NCI-H2029 treated with DMSO at 0.1 percent for 48 hours (cell line): ENCODE results near the gene SAMD1.

Experiments
- DNase-seq: peaks from one replicate; lab custom pipeline; 2025; lab: John Stamatoyannopoulos, UW

The SAMD1 gene

DNA sequence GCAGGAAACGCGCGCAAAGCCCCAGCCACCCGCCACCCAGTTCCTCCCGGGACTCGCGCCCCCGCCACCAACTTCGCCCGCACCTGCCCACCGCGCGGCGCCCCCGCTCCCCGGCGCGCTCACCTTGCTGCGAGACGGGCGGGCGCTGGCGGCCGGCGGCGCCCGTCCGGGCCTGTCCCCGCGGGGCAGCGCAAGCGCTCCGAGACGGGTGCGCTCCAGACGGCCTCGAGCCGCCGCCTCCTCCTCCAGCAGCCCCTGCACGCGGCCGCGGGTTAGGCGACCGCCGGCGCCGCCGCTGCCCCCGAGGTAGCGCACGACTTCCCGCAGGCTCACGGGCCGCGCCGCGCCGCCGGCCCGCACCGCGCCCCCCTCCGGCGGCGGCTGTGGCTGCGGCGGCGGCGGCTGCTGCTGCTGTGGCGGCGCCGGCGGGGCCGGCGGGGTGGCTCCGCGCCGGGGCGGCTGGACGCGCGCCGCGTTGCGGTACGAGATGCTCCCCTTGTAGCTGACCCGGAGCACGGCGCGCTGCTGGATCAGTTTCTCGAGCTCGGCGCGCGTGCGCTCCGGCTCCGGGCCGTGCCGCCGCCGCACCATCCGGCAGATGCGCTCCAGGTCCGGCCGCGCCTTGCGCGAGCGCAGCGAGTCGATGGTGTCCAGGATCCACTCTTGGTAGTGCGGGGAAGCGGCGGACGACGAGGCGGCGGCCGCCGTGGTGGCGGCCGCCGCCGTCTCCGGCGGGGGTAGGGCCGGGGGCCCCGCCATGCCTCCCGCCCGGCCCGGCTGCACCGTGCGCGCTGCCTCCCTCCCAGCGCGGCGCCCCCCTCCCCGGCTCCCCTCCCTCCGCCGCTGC lies 666 bp downstream of the SAMD1 start:
- DNase-seq: no peak

DNA sequence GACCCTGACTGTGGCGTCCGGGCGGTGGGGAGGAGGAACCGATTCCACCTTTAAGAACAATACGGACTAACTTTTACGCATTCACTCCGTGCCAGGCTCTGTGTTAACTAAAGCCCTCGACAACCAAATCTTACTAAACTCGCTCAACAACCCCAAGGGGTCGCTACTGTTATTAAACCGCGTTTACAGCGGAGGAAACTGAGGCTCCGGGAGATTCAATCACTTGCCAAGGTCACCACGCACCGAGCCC lies 1.2 kb downstream of the SAMD1 start:
- DNase-seq: no peak

GRCh38 chr19:14088634-14089411 lies 1.7 kb downstream of the SAMD1 start:
- no peak for DNase-seq

DNA sequence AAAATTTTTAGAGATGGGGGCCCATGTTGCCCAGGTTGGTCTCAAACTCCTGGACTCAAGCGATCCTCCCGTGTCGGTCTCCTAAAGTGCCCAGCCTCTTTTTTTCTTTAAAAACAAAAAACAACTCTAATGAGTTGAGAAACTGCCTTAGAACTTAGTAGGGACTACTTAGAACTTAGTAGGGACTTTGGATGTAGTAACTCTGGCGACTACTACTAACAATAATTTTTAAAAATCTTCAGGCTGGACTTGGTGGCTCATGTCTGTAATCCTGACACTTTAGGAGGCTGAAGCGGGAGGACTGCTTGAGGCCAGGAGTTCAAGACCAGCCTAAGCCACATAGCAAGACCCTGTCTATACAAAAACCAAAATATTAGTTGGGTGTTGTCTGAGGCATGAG lies 4.5 kb downstream of the SAMD1 start:
- no peak for DNase-seq

DNA sequence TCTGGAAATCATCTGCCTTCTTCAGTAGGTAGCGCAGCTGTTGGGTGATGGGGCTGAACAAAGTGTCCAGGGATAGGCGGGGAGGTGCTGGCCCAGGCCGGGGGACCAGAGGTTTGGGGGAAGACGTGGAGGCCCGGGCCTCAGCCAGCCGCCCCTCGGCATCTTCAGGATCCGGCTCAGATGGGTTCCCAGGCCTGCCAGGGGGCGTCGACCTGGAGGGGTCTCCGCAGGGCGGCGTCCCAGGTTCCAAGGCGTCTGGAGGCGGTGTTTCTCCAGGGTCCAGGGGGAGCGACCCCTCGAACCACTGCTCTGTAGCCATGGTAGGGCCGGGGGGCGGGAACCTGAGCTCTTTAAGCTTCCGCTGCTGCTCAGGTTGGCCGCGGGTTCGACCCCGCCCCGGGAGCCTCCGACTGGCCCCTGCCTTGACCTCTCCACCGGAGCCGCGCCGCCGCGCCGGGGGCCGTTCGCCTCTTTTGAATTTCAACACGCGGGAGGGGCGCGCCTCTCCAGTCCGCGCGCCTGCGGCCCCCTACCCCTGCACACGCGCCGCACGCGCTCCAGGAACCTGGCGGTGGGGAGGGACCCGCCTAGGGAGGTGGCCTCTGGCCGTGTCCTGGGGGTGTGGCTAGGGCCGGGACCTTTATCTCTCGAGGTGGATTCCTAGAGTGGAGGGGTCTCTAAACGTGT lies 5.1 kb downstream of the SAMD1 start, which contains the start of gene C19orf67:
TSS of gene C19orf67 (minus strand) at position 475 of the 687 bp plus-strand sequence. CDS start at position 319, 156 bp downstream.
- DNase-seq: no peak

DNA sequence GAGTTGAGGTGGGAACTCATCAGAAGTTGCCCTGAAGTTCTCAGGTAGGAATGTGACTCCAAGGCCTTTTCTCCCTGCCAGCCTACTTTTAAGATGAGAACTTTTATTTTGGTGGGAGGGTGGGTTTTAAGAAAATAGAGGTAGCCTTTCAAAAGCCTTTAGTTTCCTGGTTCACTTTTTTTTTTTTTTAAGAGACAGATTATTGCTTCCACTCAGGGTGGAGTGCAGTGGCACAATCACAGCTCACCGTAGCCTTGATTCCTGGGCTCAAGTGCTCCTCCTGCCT lies 7.9 kb downstream of the SAMD1 start:
- no peak for DNase-seq

DNA sequence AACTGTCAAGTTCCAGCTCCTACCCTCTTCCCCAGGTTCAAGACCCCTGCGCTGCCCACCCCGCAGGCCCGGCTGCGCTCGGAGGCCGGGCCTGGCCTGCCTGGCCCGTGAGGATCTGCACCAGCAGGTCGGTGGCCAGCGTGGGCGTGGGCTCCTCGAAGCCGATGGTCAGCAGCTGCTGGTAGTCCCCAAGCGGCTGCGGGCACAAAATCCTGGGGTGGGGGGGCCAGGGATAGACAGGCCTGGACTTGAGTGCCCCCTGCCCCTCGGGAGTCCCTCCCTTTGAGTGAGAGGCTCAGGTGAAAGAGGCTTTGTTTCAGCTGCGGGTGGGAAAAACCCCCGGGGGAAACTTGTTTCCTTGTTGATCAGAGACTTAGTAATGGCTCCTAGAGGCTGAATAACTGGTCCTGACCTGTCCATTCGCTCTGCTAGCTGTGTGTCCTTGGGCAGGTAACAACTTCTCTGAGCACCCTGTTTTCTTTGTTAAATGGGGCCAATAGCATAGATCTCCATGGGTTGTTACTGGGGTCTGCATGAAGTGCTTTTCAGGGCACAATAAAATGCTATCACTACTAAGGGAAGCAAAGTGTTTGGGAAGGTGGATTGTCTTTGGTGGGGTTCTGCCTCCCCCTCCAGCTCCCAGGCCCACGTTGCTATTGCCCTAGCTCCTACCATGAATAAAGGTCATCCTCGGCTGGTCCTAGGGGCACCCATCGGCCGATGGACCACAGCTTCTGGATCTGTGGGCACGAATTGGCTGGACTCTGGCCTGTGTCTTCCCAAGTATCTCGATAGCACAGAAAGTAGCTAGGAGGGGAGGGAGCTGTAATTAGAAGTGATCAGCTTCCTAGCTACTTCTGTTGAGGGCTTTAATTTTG lies 8.5 kb downstream of the SAMD1 start:
- no peak for DNase-seq

DNA sequence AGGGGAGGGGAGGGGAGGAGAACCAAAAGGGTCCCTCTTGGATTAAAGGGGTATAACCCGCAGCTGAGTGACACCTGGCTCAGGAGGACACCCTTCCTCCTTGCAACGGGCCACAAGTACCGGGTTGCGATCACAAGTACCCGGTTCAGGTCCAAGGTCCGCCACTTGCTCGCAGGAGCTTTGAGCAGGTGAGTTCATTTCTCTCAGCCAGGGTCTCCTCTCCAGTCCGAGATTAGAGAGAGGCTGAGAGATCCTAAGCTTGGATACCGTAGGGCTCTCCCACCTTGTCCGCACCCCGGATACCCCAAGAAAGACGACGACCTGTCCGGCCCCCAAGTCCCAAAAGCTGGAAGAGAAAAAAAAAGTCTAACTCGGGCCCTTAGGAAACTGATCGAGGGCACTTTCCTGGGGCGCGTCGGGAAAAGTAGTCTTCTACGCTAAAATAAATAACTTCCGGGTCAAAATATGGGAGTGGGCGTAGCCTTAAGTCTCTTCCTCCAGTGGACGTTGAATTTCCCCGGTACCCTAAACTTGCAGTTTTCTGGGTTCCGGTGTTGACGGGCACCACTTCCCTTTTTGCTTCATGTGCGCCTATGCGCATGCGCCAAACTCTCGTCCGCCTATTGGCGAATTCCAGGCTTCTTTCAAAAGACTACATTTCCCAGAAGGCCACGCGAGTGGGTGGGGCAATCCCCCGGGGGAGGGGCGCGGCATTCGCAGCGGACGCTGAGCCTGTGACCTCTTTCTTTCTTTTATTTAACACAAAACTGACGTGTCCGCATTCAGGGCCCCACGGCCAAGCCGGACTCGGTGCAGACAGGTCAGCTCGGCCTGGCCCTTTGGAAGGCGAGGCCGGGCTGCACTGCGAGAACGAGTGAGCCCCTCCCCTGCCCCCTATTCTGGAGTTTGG lies 9.4 kb downstream of the SAMD1 start:
- peak; percentile 97 for DNase-seq

- DNase-seq: no peak
Observed at GRCh38 chr19:14078411-14078810, 12.1 kb downstream of the SAMD1 start.

GRCh38 chr19:14073925-14074838 lies 16.4 kb downstream of the SAMD1 start:
- DNase-seq: no peak

- DNase-seq: no peak
Observed at GRCh38 chr19:14073261-14073924, 17.2 kb downstream of the SAMD1 start.

DNA sequence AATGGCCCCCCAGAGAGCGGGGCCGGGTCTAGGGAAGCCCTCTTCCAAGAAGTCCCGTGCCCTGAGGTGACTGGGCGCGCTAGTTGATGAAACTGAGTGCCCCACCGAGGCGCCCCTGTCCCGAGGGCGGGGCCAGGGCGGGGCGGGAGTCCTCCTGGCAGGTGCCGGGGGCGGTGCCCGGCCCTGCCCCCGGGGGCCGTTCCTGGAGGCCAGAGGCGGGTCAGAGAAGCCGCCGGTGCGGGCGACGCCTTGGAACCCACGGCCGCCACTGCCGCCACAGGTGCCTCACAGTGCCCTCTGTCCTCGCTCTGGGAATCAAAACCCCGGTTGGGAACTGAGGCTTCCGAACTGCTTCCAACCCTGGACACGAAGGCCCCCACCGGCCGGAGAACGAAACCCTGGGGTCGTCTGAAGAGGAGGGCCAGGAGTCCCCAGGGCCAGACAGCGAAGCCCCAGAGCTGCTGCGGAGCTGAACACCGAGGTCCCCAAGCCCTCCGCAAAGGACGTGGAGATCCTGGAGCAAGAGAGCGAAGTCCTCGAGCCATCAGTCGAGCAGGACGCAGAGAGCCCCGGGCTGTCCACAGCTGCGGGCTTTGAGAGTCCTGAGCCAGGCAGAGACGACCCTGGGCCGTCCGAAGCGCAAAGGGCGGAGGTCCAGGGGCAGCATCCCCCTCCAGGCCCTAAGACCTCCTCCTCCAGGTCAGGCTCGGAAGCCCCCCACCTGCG lies 17.9 kb downstream of the SAMD1 start, which contains the start of gene MISP3:
TSS of gene MISP3 (plus strand) at position 252 of the 726 bp plus-strand sequence. CDS start 524 bp downstream, outside the sequence.
- no peak for DNase-seq

DNA sequence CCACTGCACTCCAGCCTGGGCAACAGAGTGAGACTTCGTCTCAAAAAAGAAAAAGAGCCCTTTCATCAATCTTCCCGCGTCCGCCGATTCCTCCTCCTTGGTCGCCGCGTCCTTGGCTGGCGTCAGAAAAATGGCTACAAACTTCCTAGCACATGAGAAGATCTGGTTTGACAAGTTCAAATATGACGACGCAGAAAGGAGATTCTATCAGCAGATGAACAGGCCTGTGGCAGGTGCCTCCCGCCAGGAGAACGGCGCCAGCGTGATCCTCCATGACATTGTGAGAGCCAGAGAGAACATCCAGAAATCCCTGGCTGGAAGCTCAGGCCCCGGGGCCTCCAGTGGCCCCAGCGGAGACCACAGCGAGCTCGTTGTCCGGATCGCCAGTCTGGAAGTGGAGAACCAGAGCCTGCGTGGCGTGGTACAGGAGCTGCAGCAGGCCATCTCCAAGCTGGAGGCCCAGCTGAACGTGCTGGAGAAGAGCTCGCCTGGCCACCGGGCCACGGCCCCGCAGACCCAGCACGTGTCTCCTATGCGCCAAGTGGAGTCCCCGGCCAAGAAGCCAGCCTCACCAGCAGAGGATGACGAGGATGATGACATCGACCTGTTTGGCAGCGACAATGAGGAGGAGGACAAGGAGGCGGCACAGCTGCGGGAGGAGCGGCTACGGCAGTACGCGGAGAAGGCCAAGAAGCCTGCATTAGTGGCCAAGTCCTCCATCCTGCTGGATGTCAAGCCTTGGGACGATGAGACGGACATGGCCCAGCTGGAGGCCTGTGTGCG lies 20.1 kb downstream of the SAMD1 start:
- DNase-seq: no peak

GRCh38 chr19:14066134-14066533 lies 24.4 kb downstream of the SAMD1 start:
- no peak for DNase-seq

- DNase-seq: no peak
Observed at GRCh38 chr19:14063105-14063504, 27.4 kb downstream of the SAMD1 start.

- DNase-seq: no peak
Observed at GRCh38 chr19:14062558-14062855, 28.0 kb downstream of the SAMD1 start.

GRCh38 chr19:14061751-14062557 lies 28.6 kb downstream of the SAMD1 start, which contains the start of gene PALM3:
Gene PALM3 (minus strand): TSS chr19:14062076. CDS start chr19:14061980, 96 bp downstream.
- DNase-seq: no peak
